SK-N-SH treated with all-trans-retinoic acid at 6 μM for 48 hours (cell line): ENCODE measurements around the gene LZTR1.

Experiments
- ATAC-seq: fragments of 200-7000 bp; cut with Tn5 transposase; 3 replicates; pipeline ENCODE4 v1.9.1; 2020; ENCODE audit warnings: mild to moderate bottlenecking, moderate library complexity
- ARNTL ChIP-seq: fragments of 450-650 bp; formaldehyde crosslinking; IDR thresholded peaks from 2 replicates; pipeline ENCODE4 v1.5.0; 2020; ENCODE audit warnings: low read depth, mild to moderate bottlenecking, moderate library complexity, borderline replicate concordance
- BACH2 ChIP-seq: fragments of 250-450 bp; sonication (Bioruptor Pico); IDR thresholded peaks from 2 replicates; pipeline ENCODE4 v1.9.0; 2021; ENCODE audit warnings: mild to moderate bottlenecking, borderline replicate concordance
- CSDC2 ChIP-seq: fragments of 250-450 bp; sonication (Bioruptor Pico); IDR thresholded peaks from 2 replicates; pipeline ENCODE4 v1.5.0; 2020; ENCODE audit warnings: mild to moderate bottlenecking, moderate library complexity
- ESRRG ChIP-seq: fragments of 250-450 bp; sonication (Bioruptor Pico); IDR thresholded peaks from 2 replicates; pipeline ENCODE4 v1.6.1; 2021; ENCODE audit warnings: mild to moderate bottlenecking
- GLIS3 ChIP-seq: fragments of 250-450 bp; sonication (Bioruptor Pico); IDR thresholded peaks from 2 replicates; pipeline ENCODE4 v1.5.0; 2020; ENCODE audit warnings: mild to moderate bottlenecking, moderate library complexity
- ISL1 ChIP-seq: fragments of 250-450 bp; sonication (Bioruptor Pico); IDR thresholded peaks from 2 replicates; pipeline ENCODE4 v2.1.2; 2022; ENCODE audit warnings: mild to moderate bottlenecking, moderate library complexity
- OSR1 ChIP-seq: fragments of 250-450 bp; sonication (Bioruptor Pico); IDR thresholded peaks from 2 replicates; pipeline ENCODE4 v1.8.0; 2022; ENCODE audit warnings: moderate library complexity, mild to moderate bottlenecking, inconsistent platforms
- PPARA ChIP-seq: fragments of 250-450 bp; sonication (Bioruptor Pico); IDR thresholded peaks from 2 replicates; pipeline ENCODE4 v1.5.0; 2020; ENCODE audit warnings: mild to moderate bottlenecking, borderline replicate concordance
- RARB ChIP-seq: fragments of 250-450 bp; sonication (Bioruptor Pico); IDR thresholded peaks from 2 replicates; pipeline ENCODE4 v1.8.0; 2021; ENCODE audit warnings: mild to moderate bottlenecking, moderate library complexity
- TCF4 ChIP-seq: fragments of 250-450 bp; sonication (Bioruptor Pico); IDR thresholded peaks from 2 replicates; pipeline ENCODE4 v1.8.0; 2021; ENCODE audit warnings: mild to moderate bottlenecking, moderate library complexity, borderline replicate concordance
- TOX ChIP-seq: fragments of 250-450 bp; sonication (Bioruptor Pico); IDR thresholded peaks from 2 replicates; pipeline ENCODE4 v1.8.0; 2021; ENCODE audit warnings: mild to moderate bottlenecking, moderate library complexity, borderline replicate concordance
- ZC3H10 ChIP-seq: fragments of 250-450 bp; sonication (Bioruptor Pico); IDR thresholded peaks from 2 replicates; pipeline ENCODE4 v1.5.1; 2021; ENCODE audit warnings: mild to moderate bottlenecking, moderate library complexity
- ZFP3 ChIP-seq: fragments of 250-450 bp; sonication (Bioruptor Pico); IDR thresholded peaks from 2 replicates; pipeline ENCODE4 v1.5.0; 2020; ENCODE audit warnings: mild to moderate bottlenecking, moderate library complexity
- ZNF565 ChIP-seq: fragments of 450-650 bp; formaldehyde crosslinking; conservative IDR thresholded peaks from 2 replicates; pipeline ENCODE4 v1.5.0; 2020; ENCODE audit warnings: low read depth, mild to moderate bottlenecking, moderate library complexity
- ZNF70 ChIP-seq: fragments of 450-650 bp; formaldehyde crosslinking; IDR thresholded peaks from 2 replicates; pipeline ENCODE4 v1.5.0; 2020; ENCODE audit warnings: mild to moderate bottlenecking, moderate library complexity
- ZNF8 ChIP-seq: fragments of 450-650 bp; formaldehyde crosslinking; IDR thresholded peaks from 2 replicates; pipeline ENCODE4 v1.5.0; 2020; ENCODE audit warnings: mild to moderate bottlenecking, moderate library complexity
- TF ChIP-seq, protein P1 (sequence below): fragments of 250-450 bp; sonication (Bioruptor Pico); IDR thresholded peaks from 2 replicates; pipeline ENCODE4 v1.5.1; 2021; ENCODE audit warnings: mild to moderate bottlenecking, moderate library complexity
- TF ChIP-seq, protein P2 (sequence below): fragments of 250-450 bp; sonication (Bioruptor Pico); IDR thresholded peaks from 2 replicates; pipeline ENCODE4 v1.8.0; 2020; ENCODE audit warnings: mild to moderate bottlenecking, moderate library complexity, borderline replicate concordance
- TF ChIP-seq, protein P3 (sequence below): fragments of 250-450 bp; sonication (Bioruptor Pico); IDR thresholded peaks from 2 replicates; pipeline ENCODE4 v1.5.0; 2020; ENCODE audit warnings: mild to moderate bottlenecking, moderate library complexity
- TF ChIP-seq, protein P4 (sequence below): fragments of 250-450 bp; sonication (Bioruptor Pico); IDR thresholded peaks from 2 replicates; pipeline ENCODE4 v1.8.0; 2021; ENCODE audit warnings: low read depth, mild to moderate bottlenecking, moderate library complexity, borderline replicate concordance
- TF ChIP-seq, protein P5 (sequence below): fragments of 250-450 bp; sonication (Bioruptor Pico); IDR thresholded peaks from 2 replicates; pipeline ENCODE4 v1.5.1; 2020; ENCODE audit warnings: low read depth, mild to moderate bottlenecking, moderate library complexity

Gene LZTR1

GRCh38 chr22:20943104-20943933 lies 38.8 kb upstream of the LZTR1 start:
- TF ChIP-seq TCF4 (no peak), PPARA (CRISPR knock-in tag) (no peak), BACH2 (no peak)
- TF ChIP-seq, protein P1, sequence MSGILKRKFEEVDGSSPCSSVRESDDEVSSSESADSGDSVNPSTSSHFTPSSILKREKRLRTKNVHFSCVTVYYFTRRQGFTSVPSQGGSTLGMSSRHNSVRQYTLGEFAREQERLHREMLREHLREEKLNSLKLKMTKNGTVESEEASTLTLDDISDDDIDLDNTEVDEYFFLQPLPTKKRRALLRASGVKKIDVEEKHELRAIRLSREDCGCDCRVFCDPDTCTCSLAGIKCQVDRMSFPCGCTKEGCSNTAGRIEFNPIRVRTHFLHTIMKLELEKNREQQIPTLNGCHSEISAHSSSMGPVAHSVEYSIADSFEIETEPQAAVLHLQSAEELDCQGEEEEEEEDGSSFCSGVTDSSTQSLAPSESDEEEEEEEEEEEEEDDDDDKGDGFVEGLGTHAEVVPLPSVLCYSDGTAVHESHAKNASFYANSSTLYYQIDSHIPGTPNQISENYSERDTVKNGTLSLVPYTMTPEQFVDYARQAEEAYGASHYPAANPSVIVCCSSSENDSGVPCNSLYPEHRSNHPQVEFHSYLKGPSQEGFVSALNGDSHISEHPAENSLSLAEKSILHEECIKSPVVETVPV (CRISPR knock-in tag), result no peak
- TF ChIP-seq, protein P2, sequence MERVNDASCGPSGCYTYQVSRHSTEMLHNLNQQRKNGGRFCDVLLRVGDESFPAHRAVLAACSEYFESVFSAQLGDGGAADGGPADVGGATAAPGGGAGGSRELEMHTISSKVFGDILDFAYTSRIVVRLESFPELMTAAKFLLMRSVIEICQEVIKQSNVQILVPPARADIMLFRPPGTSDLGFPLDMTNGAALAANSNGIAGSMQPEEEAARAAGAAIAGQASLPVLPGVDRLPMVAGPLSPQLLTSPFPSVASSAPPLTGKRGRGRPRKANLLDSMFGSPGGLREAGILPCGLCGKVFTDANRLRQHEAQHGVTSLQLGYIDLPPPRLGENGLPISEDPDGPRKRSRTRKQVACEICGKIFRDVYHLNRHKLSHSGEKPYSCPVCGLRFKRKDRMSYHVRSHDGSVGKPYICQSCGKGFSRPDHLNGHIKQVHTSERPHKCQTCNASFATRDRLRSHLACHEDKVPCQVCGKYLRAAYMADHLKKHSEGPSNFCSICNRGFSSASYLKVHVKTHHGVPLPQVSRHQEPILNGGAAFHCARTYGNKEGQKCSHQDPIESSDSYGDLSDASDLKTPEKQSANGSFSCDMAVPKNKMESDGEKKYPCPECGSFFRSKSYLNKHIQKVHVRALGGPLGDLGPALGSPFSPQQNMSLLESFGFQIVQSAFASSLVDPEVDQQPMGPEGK (CRISPR knock-in tag), result no peak
- ATAC-seq, result no peak

- no peak for TF ChIP-seq TCF4
- TF ChIP-seq ZNF70, result no peak
- no peak for TF ChIP-seq ISL1 (CRISPR knock-in tag)
- TF ChIP-seq OSR1 (CRISPR knock-in tag), result no peak
- TF ChIP-seq, protein P3, sequence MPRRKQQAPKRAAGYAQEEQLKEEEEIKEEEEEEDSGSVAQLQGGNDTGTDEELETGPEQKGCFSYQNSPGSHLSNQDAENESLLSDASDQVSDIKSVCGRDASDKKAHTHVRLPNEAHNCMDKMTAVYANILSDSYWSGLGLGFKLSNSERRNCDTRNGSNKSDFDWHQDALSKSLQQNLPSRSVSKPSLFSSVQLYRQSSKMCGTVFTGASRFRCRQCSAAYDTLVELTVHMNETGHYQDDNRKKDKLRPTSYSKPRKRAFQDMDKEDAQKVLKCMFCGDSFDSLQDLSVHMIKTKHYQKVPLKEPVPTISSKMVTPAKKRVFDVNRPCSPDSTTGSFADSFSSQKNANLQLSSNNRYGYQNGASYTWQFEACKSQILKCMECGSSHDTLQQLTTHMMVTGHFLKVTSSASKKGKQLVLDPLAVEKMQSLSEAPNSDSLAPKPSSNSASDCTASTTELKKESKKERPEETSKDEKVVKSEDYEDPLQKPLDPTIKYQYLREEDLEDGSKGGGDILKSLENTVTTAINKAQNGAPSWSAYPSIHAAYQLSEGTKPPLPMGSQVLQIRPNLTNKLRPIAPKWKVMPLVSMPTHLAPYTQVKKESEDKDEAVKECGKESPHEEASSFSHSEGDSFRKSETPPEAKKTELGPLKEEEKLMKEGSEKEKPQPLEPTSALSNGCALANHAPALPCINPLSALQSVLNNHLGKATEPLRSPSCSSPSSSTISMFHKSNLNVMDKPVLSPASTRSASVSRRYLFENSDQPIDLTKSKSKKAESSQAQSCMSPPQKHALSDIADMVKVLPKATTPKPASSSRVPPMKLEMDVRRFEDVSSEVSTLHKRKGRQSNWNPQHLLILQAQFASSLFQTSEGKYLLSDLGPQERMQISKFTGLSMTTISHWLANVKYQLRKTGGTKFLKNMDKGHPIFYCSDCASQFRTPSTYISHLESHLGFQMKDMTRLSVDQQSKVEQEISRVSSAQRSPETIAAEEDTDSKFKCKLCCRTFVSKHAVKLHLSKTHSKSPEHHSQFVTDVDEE (CRISPR knock-in tag), result no peak
- TF ChIP-seq ZC3H10, result no peak
- TF ChIP-seq TOX (CRISPR knock-in tag), result no peak
- TF ChIP-seq ZNF8, result no peak
- no peak for ATAC-seq
These were observed 38.1 kb upstream of the LZTR1 start for GRCh38 chr22:20944042-20944441.

GRCh38 chr22:20945578-20945934 lies 36.5 kb upstream of the LZTR1 start:
- no peak for TF ChIP-seq GLIS3
- TF ChIP-seq ZNF565 (CRISPR knock-in tag), result no peak
- TF ChIP-seq, protein P4, sequence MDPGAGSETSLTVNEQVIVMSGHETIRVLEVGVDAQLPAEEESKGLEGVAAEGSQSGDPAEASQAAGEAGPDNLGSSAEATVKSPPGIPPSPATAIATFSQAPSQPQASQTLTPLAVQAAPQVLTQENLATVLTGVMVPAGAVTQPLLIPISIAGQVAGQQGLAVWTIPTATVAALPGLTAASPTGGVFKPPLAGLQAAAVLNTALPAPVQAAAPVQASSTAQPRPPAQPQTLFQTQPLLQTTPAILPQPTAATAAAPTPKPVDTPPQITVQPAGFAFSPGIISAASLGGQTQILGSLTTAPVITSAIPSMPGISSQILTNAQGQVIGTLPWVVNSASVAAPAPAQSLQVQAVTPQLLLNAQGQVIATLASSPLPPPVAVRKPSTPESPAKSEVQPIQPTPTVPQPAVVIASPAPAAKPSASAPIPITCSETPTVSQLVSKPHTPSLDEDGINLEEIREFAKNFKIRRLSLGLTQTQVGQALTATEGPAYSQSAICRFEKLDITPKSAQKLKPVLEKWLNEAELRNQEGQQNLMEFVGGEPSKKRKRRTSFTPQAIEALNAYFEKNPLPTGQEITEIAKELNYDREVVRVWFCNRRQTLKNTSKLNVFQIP (CRISPR knock-in tag), result no peak
- TF ChIP-seq, protein P5, sequence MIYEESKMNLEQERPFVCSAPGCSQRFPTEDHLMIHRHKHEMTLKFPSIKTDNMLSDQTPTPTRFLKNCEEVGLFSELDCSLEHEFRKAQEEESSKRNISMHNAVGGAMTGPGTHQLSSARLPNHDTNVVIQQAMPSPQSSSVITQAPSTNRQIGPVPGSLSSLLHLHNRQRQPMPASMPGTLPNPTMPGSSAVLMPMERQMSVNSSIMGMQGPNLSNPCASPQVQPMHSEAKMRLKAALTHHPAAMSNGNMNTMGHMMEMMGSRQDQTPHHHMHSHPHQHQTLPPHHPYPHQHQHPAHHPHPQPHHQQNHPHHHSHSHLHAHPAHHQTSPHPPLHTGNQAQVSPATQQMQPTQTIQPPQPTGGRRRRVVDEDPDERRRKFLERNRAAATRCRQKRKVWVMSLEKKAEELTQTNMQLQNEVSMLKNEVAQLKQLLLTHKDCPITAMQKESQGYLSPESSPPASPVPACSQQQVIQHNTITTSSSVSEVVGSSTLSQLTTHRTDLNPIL (CRISPR knock-in tag), result no peak
- no peak for TF ChIP-seq TCF4
- TF ChIP-seq ESRRG, result no peak
- no peak for TF ChIP-seq ZNF8
- TF ChIP-seq, protein P3 (CRISPR knock-in tag), result no peak
- no peak for TF ChIP-seq ARNTL (CRISPR knock-in tag)
- no peak for TF ChIP-seq ZNF70
- no peak for TF ChIP-seq BACH2
- no peak for TF ChIP-seq ZFP3 (CRISPR knock-in tag)
- TF ChIP-seq, protein P2 (CRISPR knock-in tag), result no peak
- no peak for TF ChIP-seq TOX (CRISPR knock-in tag)
- no peak for TF ChIP-seq CSDC2
- TF ChIP-seq, protein P1 (CRISPR knock-in tag), result no peak
- no peak for TF ChIP-seq RARB (CRISPR knock-in tag)
- no peak; the same call in 1 of the 3 replicates for ATAC-seq
